K562 (cell line): ENCODE measurements around the gene METTL22. TPM values are rescaled to one million over a fixed set of nuclear protein-coding genes. Genes with fewer than 3 reads are reported as not detected.

Source experiments
- ATAC-seq: fragments of 200-7000 bp; cut with Tn5 transposase; 3 replicates; pipeline ENCODE4 v1.9.1; 2020; ENCODE audit warnings: moderate library complexity
- BruUV-seq: library from RNA; stranded (reverse); fragments of 400-500 nt; replicated peaks from 2 replicates; lab custom pipeline; 2021; lab: Mats Ljungman, UMichigan
- CTCF ChIA-PET: fragments of 300-600 bp; formaldehyde crosslinking; extraction: SDS; loops from one replicate; lab custom pipeline; 2021; ENCODE audit warnings: low intra/inter-chr PET ratio; lab: Yijun Ruan, JAX
- POLR2A ChIA-PET: fragments of 300-600, 350-650 bp; sonication (Branson Sonifier 250); formaldehyde crosslinking; extraction: SDS; loops from one replicate; lab custom pipeline; 2021; ENCODE audit warnings: antibody characterized with exemption, inconsistent platforms; lab: Yijun Ruan, JAX
- DNase-seq, 4 experiments: peaks; one replicate each; pipeline versions ENCODE4 v3.0.0 to v3.0.0-alpha.2; 2011 to 2018; ENCODE audit warnings: low spot score in 3 of 4, mixed read lengths in 3 of 4; ENCODE audit errors: extremely low read depth in 1 of 4
- FAIRE-seq: peaks from 2 replicates; lab custom pipeline; 2011; peaks lifted over from hg19 to GRCh38; lab: Jason Lieb, UNC
- H2AFZ ChIP-seq: 2 replicates; pipeline ENCODE4 v1.6.0; 2011; ENCODE audit warnings: low read depth, low read length, control low read depth, inconsistent platforms
- H3K27ac ChIP-seq: fragments of 200-600 bp; 3 replicates; pipeline ENCODE4 v1.8.0; 2011; ENCODE audit warnings: low read depth, mild to moderate bottlenecking, control low read depth, inconsistent platforms, low read length, moderate library complexity, mixed read lengths; ENCODE audit errors: extremely low read depth
- H3K27me3 ChIP-seq, 2 experiments: fragments of 300-600 bp in 1 of 2; 2 replicates in 1 of 2; 3 replicates in 1 of 2; pipeline versions ENCODE4 v1.6.0 to v1.8.0; 2011; ENCODE audit warnings: inconsistent platforms in 2 of 2, low read length in 2 of 2, mild to moderate bottlenecking in 1 of 2, mixed read lengths in 1 of 2, moderate library complexity in 1 of 2; ENCODE audit not compliant: control insufficient read depth in 2 of 2, insufficient read depth in 2 of 2
- H3K36me3 ChIP-seq: fragments of 300-600 bp; 3 replicates; pipeline ENCODE4 v1.8.0; 2011; ENCODE audit warnings: mild to moderate bottlenecking, low read length, inconsistent platforms; ENCODE audit not compliant: control insufficient read depth, insufficient read depth
- H3K4me1 ChIP-seq, 2 experiments: fragments of 200-600 bp in 1 of 2; replicated peaks in 1 of 2; 2 replicates in 1 of 2; 3 replicates in 1 of 2; pipeline versions ENCODE4 v1.5.1 to v1.8.0; 2011; ENCODE audit warnings: inconsistent platforms in 2 of 2, low read length in 2 of 2, mild to moderate bottlenecking in 1 of 2, mixed read lengths in 1 of 2, moderate library complexity in 1 of 2; ENCODE audit not compliant: control insufficient read depth in 2 of 2, insufficient read depth in 2 of 2
- H3K4me2 ChIP-seq: 2 replicates; pipeline ENCODE4 v1.6.1; 2011; ENCODE audit warnings: low read length, control low read depth, inconsistent platforms, mixed read lengths; ENCODE audit not compliant: insufficient read depth
- H3K4me3 ChIP-seq: fragments of 200-600 bp; sonication (generic), shearing (Covaris generic); 2 replicates; pipeline ENCODE4 v1.5.1; 2016; ENCODE audit warnings: control low read depth, inconsistent platforms
- H3K79me2 ChIP-seq: fragments of 200-600 bp; 3 replicates; pipeline ENCODE4 v1.8.0; 2011; ENCODE audit warnings: low read length, inconsistent platforms; ENCODE audit not compliant: control insufficient read depth, insufficient read depth
- H3K9ac ChIP-seq, 2 experiments: 2 replicates each; pipeline versions ENCODE4 v1.6.0 to v1.6.1; 2011; ENCODE audit warnings: low read depth in 2 of 2, low read length in 2 of 2, control low read depth in 1 of 2, inconsistent platforms in 1 of 2, mild to moderate bottlenecking in 1 of 2, mixed read lengths in 1 of 2; ENCODE audit not compliant: insufficient read depth in 1 of 2
- H3K9me1 ChIP-seq: one replicate; pipeline ENCODE4 v1.6.0; 2011; ENCODE audit warnings: inconsistent platforms, mild to moderate bottlenecking, low read length, moderate library complexity; ENCODE audit not compliant: control insufficient read depth, insufficient read depth
- H3K9me3 ChIP-seq: replicated peaks from 2 replicates; pipeline ENCODE4 v1.5.1; 2011; ENCODE audit warnings: low read depth, low read length, inconsistent platforms; ENCODE audit not compliant: control insufficient read depth, insufficient read depth
- H4K20me1 ChIP-seq: replicated peaks from 2 replicates; pipeline ENCODE4 v1.6.1; 2011; ENCODE audit warnings: low read length, inconsistent platforms, mixed read lengths; ENCODE audit not compliant: control insufficient read depth, insufficient read depth
- DDX20 ChIP-seq: fragments of 450-650 bp; IDR thresholded peaks from 2 replicates; pipeline ENCODE4 v1.6.1; 2016; ENCODE audit warnings: missing genetic modification characterization, low read depth, mild to moderate bottlenecking, missing compliant biosample characterization, moderate library complexity
- ZFP36 ChIP-seq: fragments of 150-350 bp; IDR thresholded peaks from 2 replicates; pipeline ENCODE4 v1.6.1; 2018; ENCODE audit warnings: low read length, low read depth; ENCODE audit not compliant: partially characterized antibody
- ZNF263 ChIP-seq: sonication (generic); formaldehyde crosslinking; IDR thresholded peaks from 2 replicates; pipeline ENCODE4 v1.8.0; 2022; ENCODE audit warnings: mild to moderate bottlenecking, missing genetic modification reagents, borderline replicate concordance
- ZNF75A ChIP-seq: fragments of 450-650 bp; formaldehyde crosslinking; IDR thresholded peaks from 2 replicates; pipeline ENCODE4 v1.4.0; 2020; ENCODE audit warnings: mild to moderate bottlenecking
- WGBS: fragments of 100-300 bp; shearing (Covaris generic); methylation state at CpG from one replicate; pipeline ENCODE4 v1.1.6; 2016; ENCODE audit warnings: low coverage, mixed read lengths; ENCODE audit not compliant: insufficient coverage; ENCODE audit errors: missing lambda C conversion rate; 5-methylcytosine and 5-hydroxymethylcytosine counted together
- in situ Hi-C: fragments of 300-500 bp; cut with MboI; formaldehyde crosslinking; loops from 4 replicates; pipeline ENCODE4 v1.15.0; 2018; ENCODE audit warnings: inconsistent platforms, mixed read lengths
- intact Hi-C: fragments of 100-400 bp; cut with micrococcal nuclease; formaldehyde crosslinking; loops from 2 replicates; pipeline ENCODE4 v1.14.2; 2022
- polyA plus RNA-seq, 8 experiments: library from polyadenylated mRNA; depleted of rRNA in 4 of 8; stranded (reverse) in 5 of 8; unstranded in 3 of 8; fragments of >200 nt; fragmentation: Nextera tagmentation in 2 of 8; fragmentation: Illumina TruSeq in 1 of 8; extraction: Ambion mirVana in 2 of 8; extraction: Trizol in 1 of 8; gene quantifications; 2 replicates each; pipeline versions ENCODE4 v1.2.1 to v1.2.3, GENCODE V29; 2011 to 2014; ENCODE audit warnings: inconsistent platforms in 1 of 8, missing spikeins in 1 of 8
- total RNA-seq, 7 experiments: library from RNA; depleted of rRNA in 6 of 7; stranded (reverse); fragments of >200 nt in 6 of 7; fragmentation: Illumina TruSeq in 2 of 7; extraction: Trizol in 2 of 7; gene quantifications; 2 replicates each; pipeline versions ENCODE4 v1.2.1 to v1.2.3, GENCODE V29; 2011 to 2021; ENCODE audit warnings: low replicate concordance in 1 of 7
- TF ChIP-seq, protein P1 (sequence below): fragments of 250-450 bp; sonication (Bioruptor Pico); IDR thresholded peaks from 2 replicates; pipeline ENCODE4 v1.5.0; 2021; ENCODE audit warnings: mild to moderate bottlenecking, borderline replicate concordance
- TF ChIP-seq, protein P2 (sequence below): fragments of 450-650 bp; IDR thresholded peaks from 2 replicates; pipeline ENCODE4 v1.6.1; 2016; ENCODE audit warnings: low read depth

The METTL22 gene
- total and polyA plus RNA-seq, 9 of the 15 experiments (the other 6 are each of a cell fraction or from before 2014, with no cell fraction given), result 6.9 to 33.2 (median 18.5) TPM

DNA sequence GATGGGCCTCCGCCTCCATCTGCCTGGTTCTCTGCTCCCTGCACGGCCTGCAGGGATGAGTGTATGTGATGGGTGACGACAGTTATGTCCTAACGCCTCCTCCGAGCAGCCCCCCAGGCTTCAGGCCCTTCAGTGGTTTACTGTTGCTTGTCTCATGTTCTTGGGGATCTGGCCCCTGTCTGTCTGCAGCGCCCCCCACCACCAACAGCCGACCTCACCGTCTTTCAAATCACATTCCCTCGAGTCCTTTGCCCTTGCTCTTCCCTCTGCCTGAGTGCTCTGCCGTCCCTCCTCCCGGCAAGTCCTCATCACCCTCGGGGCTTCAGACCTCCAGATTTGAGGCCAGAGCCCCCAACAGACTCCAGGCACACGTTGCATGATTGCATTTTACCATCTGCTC is 18.2 kb downstream of the METTL22 start:
- CTCF ChIA-PET, result no interaction called here
- Histone ChIP-seq H4K20me1 (no peaks in the 10 kb centered on the region), H3K9me3 (no peaks in the 10 kb centered on the region), H3K27ac (no peak overlapping the region), H3K79me2 (no peaks in the 10 kb centered on the region), H2AFZ (no peak overlapping the region), H3K9me1 (no peaks in the 10 kb centered on the region), H3K27me3 (no peaks in the 10 kb centered on the region), H3K4me3 (no peak overlapping the region), H3K9ac (no peak overlapping the region), H3K4me2 (no peak overlapping the region), H3K36me3 (peaks cover 85% of the 10 kb centered on the region), H3K4me1 (peaks cover 0 to 3% of the 10 kb centered on the region in 2 experiments; a peak in 1 of 5 replicates)
- no TSS peak for BruUV-seq
- FAIRE-seq (no peak), ATAC-seq (no peak), DNase-seq (no peak)
- POLR2A ChIA-PET, result no interaction called here
- intact Hi-C loops, result no loop called here
- 83% methylated on average over 10 of the region's 13 CpGs for WGBS
- TF ChIP-seq ZNF75A (CRISPR knock-in tag) (no peak), DDX20 (tag) (no peak), ZFP36 (peak; percentile 79), ZNF263 (CRISPR knock-in tag) (peak; percentile 66)
- TF ChIP-seq, protein P1, sequence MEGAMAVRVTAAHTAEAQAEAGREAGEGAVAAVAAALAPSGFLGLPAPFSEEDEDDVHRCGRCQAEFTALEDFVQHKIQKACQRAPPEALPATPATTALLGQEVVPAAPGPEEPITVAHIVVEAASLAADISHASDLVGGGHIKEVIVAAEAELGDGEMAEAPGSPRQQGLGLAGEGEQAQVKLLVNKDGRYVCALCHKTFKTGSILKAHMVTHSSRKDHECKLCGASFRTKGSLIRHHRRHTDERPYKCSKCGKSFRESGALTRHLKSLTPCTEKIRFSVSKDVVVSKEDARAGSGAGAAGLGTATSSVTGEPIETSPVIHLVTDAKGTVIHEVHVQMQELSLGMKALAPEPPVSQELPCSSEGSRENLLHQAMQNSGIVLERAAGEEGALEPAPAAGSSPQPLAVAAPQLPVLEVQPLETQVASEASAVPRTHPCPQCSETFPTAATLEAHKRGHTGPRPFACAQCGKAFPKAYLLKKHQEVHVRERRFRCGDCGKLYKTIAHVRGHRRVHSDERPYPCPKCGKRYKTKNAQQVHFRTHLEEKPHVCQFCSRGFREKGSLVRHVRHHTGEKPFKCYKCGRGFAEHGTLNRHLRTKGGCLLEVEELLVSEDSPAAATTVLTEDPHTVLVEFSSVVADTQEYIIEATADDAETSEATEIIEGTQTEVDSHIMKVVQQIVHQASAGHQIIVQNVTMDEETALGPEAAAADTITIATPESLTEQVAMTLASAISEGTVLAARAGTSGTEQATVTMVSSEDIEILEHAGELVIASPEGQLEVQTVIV, result no peak
- TF ChIP-seq, protein P2, sequence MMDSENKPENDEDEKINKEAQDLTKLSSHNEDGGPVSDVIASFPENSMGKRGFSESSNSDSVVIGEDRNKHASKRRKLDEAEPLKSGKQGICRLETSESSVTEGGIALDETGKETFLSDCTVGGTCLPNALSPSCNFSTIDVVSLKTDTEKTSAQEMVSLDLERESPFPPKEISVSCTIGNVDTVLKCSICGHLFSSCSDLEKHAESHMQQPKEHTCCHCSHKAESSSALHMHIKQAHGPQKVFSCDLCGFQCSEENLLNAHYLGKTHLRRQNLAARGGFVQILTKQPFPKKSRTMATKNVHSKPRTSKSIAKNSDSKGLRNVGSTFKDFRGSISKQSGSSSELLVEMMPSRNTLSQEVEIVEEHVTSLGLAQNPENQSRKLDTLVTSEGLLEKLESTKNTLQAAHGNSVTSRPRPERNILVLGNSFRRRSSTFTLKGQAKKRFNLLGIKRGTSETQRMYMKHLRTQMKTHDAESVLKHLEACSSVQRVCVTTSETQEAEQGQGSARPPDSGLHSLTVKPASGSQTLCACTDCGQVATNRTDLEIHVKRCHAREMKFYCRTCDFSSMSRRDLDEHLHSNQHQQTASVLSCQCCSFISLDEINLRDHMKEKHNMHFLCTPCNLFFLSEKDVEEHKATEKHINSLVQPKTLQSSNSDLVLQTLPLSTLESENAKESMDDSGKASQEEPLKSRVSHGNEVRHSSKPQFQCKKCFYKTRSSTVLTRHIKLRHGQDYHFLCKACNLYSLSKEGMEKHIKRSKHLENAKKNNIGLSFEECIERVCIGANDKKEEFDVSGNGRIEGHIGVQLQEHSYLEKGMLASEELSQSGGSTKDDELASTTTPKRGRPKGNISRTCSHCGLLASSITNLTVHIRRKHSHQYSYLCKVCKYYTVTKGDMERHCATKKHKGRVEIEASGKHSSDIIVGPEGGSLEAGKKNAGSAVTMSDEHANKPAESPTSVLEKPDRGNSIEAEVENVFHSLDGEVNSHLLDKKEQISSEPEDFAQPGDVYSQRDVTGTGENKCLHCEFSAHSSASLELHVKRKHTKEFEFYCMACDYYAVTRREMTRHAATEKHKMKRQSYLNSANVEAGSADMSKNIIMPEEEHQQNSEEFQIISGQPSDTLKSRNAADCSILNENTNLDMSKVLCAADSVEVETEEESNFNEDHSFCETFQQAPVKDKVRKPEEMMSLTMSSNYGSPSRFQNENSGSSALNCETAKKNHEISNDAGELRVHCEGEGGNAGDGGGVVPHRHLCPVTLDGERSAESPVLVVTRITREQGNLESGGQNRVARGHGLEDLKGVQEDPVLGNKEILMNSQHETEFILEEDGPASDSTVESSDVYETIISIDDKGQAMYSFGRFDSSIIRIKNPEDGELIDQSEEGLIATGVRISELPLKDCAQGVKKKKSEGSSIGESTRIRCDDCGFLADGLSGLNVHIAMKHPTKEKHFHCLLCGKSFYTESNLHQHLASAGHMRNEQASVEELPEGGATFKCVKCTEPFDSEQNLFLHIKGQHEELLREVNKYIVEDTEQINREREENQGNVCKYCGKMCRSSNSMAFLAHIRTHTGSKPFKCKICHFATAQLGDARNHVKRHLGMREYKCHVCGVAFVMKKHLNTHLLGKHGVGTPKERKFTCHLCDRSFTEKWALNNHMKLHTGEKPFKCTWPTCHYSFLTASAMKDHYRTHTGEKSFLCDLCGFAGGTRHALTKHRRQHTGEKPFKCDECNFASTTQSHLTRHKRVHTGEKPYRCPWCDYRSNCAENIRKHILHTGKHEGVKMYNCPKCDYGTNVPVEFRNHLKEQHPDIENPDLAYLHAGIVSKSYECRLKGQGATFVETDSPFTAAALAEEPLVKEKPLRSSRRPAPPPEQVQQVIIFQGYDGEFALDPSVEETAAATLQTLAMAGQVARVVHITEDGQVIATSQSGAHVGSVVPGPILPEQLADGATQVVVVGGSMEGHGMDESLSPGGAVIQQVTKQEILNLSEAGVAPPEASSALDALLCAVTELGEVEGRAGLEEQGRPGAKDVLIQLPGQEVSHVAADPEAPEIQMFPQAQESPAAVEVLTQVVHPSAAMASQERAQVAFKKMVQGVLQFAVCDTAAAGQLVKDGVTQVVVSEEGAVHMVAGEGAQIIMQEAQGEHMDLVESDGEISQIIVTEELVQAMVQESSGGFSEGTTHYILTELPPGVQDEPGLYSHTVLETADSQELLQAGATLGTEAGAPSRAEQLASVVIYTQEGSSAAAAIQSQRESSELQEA, result no peak
- in situ Hi-C loops, result no loop called here
